Spinal cord (tissue), 10 donors: ENCODE results near the gene FDCSP. TPM values are rescaled to one million over a fixed set of nuclear protein-coding genes. Genes with fewer than 3 reads are reported as not detected.
A peak's percentile ranks its signal among the peaks of the same experiment; 100 is the strongest.
"Not testable (repeated sequence)": the region's sequence is repeated elsewhere in the genome, so short reads cannot be mapped to it uniquely, and the experiment has no call there.

Experiments
- DNase-seq, 6 donors: peaks; one replicate each; pipeline versions ENCODE4 v3.0.0 to v3.0.0-alpha.2; 2013 to 2015; ENCODE audit warnings: low spot score in 6 of 6, low read depth in 4 of 6
- H3K27ac ChIP-seq: one replicate; pipeline ENCODE4 v1.5.1; 2013; ENCODE audit warnings: low read depth, low read length, control low read depth
- H3K27me3 ChIP-seq: one replicate; pipeline ENCODE4 v1.6.1; 2013; ENCODE audit warnings: low read length; ENCODE audit not compliant: control insufficient read depth, insufficient read depth
- H3K36me3 ChIP-seq: one replicate; pipeline ENCODE4 v1.6.1; 2013; ENCODE audit warnings: low read length; ENCODE audit not compliant: control insufficient read depth, insufficient read depth
- H3K4me1 ChIP-seq: one replicate; pipeline ENCODE4 v1.6.1; 2013; ENCODE audit warnings: low read length; ENCODE audit not compliant: control insufficient read depth, insufficient read depth
- H3K4me3 ChIP-seq: one replicate; pipeline ENCODE4 v1.5.1; 2013; ENCODE audit warnings: low read depth, low read length, control low read depth
- H3K9me3 ChIP-seq: one replicate; pipeline ENCODE4 v1.6.1; 2013; ENCODE audit warnings: low read length; ENCODE audit not compliant: control insufficient read depth, insufficient read depth
- WGBS: methylation state at CpG from one replicate; pipeline ENCODE4 v1.1.5; 2013; ENCODE audit warnings: missing lambda C conversion rate; ENCODE audit not compliant: insufficient coverage; 5-methylcytosine and 5-hydroxymethylcytosine counted together
- polyA plus RNA-seq, 2 donors: library from polyadenylated mRNA; unstranded; fragments of 120-200 nt; gene quantifications; one replicate each; pipeline ENCODE4 v1.2.1, GENCODE V29; 2013; ENCODE audit not compliant: insufficient read length in 2 of 2
- total RNA-seq, 2 donors: library from RNA; depleted of rRNA in 1 of 2; stranded (reverse); fragments of 120-200 nt in 1 of 2; fragments of >200 nt in 1 of 2; gene quantifications; one replicate each; pipeline versions ENCODE4 v1.2.3 to v1.2.4, GENCODE V29; 2013 to 2014
- donor health status: healthy.

The FDCSP gene
- total and polyA plus RNA-seq, 4 donors = not detected

DNA sequence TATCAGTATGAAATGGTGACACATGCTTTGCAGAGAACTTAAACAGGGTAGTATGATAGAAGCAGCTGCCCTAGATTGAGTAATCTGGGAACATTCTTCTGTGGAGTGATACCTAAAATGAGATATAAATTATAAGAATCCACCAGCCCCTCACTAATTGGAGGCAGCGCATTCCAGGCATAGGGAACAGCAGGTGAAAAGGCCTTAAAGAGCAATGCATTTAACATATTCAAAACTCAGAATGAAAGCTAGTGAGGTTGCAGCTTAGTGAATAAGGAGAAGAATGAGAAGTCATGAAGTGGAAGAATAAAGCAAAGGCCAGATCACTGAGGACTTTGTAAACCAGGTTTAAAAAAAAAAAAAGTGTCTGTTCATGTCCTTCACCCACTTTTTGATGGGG lies 35.3 kb upstream of the FDCSP start:
- WGBS = no CpG with 5 or more reads among the region's 1 CpG
- H3K9me3 ChIP-seq = no peaks in the 10 kb centered on the region

DNA sequence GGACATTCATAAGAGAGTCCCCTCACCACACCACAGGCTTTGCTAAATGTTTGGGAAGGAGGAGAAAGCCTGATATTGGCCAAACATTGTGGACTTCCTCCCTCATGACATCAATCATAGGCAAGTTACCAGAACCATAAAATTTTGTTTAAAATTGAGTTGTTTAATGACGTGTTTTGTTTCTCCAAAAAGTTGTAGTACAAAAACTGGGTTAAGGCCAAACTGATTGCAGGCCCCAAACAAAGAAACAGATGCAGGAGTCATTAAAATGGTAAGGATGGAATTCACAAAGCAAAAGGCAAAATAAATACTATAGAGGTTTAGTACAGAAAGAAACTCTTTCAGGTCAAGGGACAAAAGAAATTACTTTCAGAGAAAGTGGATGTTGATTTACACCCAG lies 34.3 kb upstream of the FDCSP start:
- 67% methylated on average over 1 of the region's 1 CpG for WGBS
- no peak for DNase-seq
- Histone ChIP-seq H3K4me1 (no peaks in the 10 kb centered on the region), H3K27ac (no peak overlapping the region), H3K4me3 (no peak overlapping the region), H3K27me3 (no peaks in the 10 kb centered on the region), H3K36me3 (no peaks in the 10 kb centered on the region), H3K9me3 (no peaks in the 10 kb centered on the region)

More for the DNA sequence above, 35.3 kb upstream of the FDCSP start:
- no peak overlapping the region for H3K4me3 ChIP-seq
- no peaks in the 10 kb centered on the region for H3K4me1 ChIP-seq
- DNase-seq = no peak
- no peaks in the 10 kb centered on the region for H3K27me3 ChIP-seq
- H3K27ac ChIP-seq = no peak overlapping the region
- H3K36me3 ChIP-seq = no peaks in the 10 kb centered on the region

DNA sequence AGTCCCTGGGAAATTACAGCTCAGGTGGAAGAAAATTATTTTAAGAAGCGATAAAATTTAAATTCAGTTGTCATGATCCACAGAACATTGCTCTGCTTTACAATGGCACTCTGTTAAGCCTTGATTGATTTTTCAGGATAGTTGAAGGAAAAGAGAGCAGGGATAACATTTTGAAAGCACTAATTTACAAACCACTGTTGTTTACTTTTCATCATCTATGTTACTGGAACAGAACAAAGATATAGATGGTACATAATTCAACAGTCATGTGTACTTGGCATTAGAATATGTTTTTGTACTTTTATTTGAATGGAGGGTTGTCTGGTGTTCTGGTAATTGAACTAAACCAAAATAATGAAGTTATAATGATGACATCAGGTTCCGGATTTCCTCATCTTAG lies 33.0 kb upstream of the FDCSP start:
- Histone ChIP-seq H3K4me1 (no peaks in the 10 kb centered on the region), H3K9me3 (no peaks in the 10 kb centered on the region), H3K36me3 (no peaks in the 10 kb centered on the region), H3K27me3 (no peaks in the 10 kb centered on the region), H3K4me3 (no peak overlapping the region), H3K27ac (no peak overlapping the region)
- WGBS = no CpG with 5 or more reads among the region's 2 CpGs
- no peak for DNase-seq

DNA sequence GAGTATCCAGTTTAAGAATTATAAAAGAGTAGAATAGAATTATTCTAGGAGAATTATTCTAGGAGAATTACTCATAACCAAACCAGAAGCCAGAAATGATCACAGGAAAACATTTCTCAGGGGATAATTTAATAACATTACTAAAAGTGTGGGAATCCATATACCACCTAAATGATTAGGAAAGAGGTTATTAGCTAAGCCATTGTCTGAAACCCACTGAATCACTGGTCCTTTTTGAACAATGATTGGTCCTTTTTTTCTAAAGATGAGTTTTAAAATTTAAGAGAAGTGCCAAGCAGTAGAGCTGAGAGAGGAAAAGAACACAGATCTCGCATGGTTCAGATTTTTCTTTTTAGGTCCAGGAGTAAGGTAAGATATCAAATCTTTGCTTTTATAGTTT lies 30.5 kb upstream of the FDCSP start, which contains the start of gene ODAM:
TSS of gene ODAM (plus strand) at position 301 of the 400 bp plus-strand sequence. CDS start 819 bp downstream, outside the sequence.
- Histone ChIP-seq H3K4me3 (no peak within 1 kb of the TSS), H3K9me3 (no peaks in the 10 kb centered on the region), H3K4me1 (no peaks in the 10 kb centered on the region), H3K27ac (no peak within 1 kb of the TSS), H3K27me3 (no peaks in the 10 kb centered on the region), H3K36me3 (no peaks in the 10 kb centered on the region)
- WGBS = 100% methylated on average over 1 of the region's 1 CpG
- no peak for DNase-seq

DNA sequence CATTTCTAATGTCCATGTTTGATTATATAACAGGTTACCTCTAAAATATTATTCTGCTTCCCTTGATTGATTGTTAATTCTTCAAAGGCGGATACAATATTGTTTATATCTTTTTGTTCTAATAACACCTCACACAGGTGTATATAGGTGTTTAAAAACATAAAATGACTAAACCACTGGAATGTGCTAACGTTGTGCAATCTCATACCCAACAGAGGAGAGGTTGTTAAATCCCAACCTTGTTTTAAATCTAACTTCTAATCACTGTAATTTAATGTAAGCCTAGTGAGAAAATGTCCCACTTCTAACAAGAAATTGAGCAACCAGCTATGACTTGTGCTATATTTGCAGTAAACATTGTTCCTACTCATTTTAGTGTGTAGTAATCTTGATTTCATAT lies 29.1 kb upstream of the FDCSP start:
- Histone ChIP-seq H3K36me3 (no peaks in the 10 kb centered on the region), H3K27me3 (no peaks in the 10 kb centered on the region), H3K4me1 (no peaks in the 10 kb centered on the region), H3K27ac (no peak overlapping the region), H3K9me3 (no peaks in the 10 kb centered on the region), H3K4me3 (no peak overlapping the region)
- WGBS = no CpG with 5 or more reads among the region's 2 CpGs
- no peak for DNase-seq

DNA sequence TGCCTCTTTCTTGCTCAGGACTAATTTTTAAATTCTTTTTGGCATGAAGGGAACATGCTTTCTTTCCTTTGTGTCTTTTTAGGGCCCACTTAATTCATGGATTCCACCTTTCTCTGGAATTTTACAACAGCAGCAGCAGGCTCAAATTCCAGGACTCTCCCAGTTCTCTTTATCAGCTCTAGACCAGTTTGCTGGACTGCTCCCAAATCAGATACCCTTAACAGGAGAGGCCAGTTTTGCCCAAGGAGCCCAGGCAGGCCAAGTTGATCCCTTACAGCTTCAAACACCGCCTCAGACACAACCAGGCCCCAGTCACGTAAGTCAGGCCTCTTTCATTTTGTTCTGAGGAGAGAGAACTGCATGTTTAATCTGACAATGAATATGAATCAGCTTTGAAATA lies 28.1 kb upstream of the FDCSP start:
- Histone ChIP-seq H3K27ac (no peak overlapping the region), H3K4me1 (no peaks in the 10 kb centered on the region), H3K27me3 (no peaks in the 10 kb centered on the region), H3K36me3 (no peaks in the 10 kb centered on the region), H3K9me3 (no peaks in the 10 kb centered on the region), H3K4me3 (no peak overlapping the region)
- no CpG with 5 or more reads among the region's 2 CpGs for WGBS
- DNase-seq = no peak

DNA sequence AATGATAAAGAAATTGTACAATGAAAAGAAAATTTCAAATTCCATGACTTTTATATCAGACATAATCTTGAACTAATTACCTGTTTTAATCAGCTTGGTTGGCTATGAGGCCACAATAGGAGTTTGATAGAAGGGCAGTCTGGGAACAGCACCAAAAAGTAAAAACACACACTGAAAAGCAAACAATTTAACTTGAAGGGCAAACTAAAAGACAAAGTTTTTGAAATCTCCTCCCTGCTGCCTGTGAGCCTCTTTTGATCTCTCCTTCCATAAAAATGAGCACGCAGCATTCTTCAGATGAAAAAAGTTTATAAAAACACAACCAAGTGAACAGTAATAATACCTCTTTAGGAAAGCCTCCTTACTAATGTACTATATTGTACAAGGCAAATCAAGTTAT lies 22.3 kb upstream of the FDCSP start:
- H3K9me3 ChIP-seq = no peaks in the 10 kb centered on the region
- no peaks in the 10 kb centered on the region for H3K27me3 ChIP-seq
- no peak overlapping the region for H3K4me3 ChIP-seq
- H3K27ac ChIP-seq = no peak overlapping the region
- whole genome bisulfite sequencing = no CpG with 5 or more reads among the region's 1 CpG
- no peaks in the 10 kb centered on the region for H3K4me1 ChIP-seq
- no peaks in the 10 kb centered on the region for H3K36me3 ChIP-seq
- peak in 1 of 6 donors; percentile 2 for DNase-seq

DNA sequence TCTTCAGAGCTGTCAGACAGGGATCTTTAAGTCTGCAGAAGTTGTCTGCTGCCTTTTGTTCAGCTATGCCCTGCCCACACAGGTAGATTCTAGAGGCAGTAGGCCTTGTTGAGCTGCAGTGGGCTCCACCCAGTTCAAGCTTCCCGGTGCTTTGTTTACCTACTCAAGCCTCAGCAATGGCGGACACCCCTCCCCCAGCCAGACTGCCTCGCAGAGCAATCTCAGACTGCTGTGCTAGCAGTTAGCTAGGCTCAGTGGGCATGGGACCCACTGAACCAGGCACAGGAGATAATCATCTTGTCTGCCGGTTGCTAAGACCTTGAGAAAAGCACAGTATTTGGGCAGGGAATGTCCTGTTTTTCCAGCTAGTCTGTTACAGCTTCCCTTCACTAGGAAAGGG lies 13.2 kb upstream of the FDCSP start:
- H3K4me3 ChIP-seq, H3K27ac ChIP-seq, H3K9me3 ChIP-seq, H3K27me3 ChIP-seq, H3K4me1 ChIP-seq, DNase-seq, H3K36me3 ChIP-seq: not testable (repeated sequence)
- WGBS = 78% methylated on average over 4 of the region's 4 CpGs

DNA sequence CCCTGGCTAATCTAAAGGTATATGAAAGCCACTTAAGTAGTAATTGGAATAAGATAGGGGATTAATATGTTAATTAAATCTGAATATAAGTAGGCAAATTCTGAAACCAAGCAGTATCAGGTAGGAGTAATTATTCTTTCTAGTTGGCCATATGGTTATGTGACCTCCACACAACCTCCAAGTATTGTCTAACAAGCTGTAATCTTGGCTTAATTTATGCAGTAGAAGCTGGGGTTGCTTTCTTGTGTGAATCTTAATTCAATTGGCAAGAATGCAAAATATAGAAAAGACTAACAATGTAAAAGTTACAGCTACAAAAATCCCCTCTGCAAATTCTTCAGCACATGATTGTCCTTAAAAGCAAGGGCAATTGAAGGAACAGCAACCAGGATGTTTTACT lies 9.8 kb upstream of the FDCSP start:
- H3K27me3 ChIP-seq, DNase-seq, H3K4me3 ChIP-seq, H3K9me3 ChIP-seq, H3K36me3 ChIP-seq, H3K27ac ChIP-seq, H3K4me1 ChIP-seq: not testable (repeated sequence)

DNA sequence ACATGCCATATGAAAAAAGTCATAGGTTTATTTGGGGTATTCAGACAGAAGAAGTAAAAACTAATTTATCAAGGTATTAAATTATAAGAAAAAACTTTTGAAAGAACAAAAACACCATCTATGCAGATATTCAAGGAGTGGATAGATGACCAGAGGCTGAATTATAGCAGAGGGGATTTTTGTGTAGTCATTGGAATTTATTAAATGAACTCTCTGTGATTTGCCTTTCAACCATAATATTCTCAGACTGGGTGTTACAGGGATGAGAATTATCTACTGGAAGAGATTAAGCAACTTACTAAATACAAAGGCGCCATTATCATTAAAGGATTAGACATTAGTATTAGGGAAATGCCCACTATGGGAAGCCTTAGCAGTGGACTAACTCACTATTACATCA lies 9.4 kb upstream of the FDCSP start:
- not testable (repeated sequence) for DNase-seq, H3K27ac ChIP-seq, H3K4me3 ChIP-seq, H3K9me3 ChIP-seq, H3K4me1 ChIP-seq, H3K27me3 ChIP-seq, H3K36me3 ChIP-seq
- WGBS = no CpG with 5 or more reads among the region's 1 CpG
